T-helper 9 cell (primary cell): ENCODE data around the gene TOP3A.
"Not testable (repeated sequence)": the region's sequence is repeated elsewhere in the genome, so short reads cannot be mapped to it uniquely, and the experiment has no call there.

ENCODE experiments used
- DNase-seq: peaks from one replicate; pipeline ENCODE4 v3.0.0-alpha.2; 2020
- total RNA-seq, 2 donors: gene quantifications; one replicate each; lab custom pipeline; 2026; lab: John Stamatoyannopoulos, UW

The TOP3A gene
- 34.5 to 65.1 reads per million in 2 donors for total RNA-seq

- peak; percentile 96 for DNase-seq
These were observed at the start of gene TOP3A, which contains the start of gene SMCR8 for GRCh38 chr17:18314731-18315561. Gene TOP3A, minus strand, starts transcription at chr17:18314994. Its CDS starts 216 bp downstream, at chr17:18314778. Gene SMCR8, plus strand, starts transcription at chr17:18315293. Its CDS starts 497 bp downstream, at chr17:18315790.

DNA sequence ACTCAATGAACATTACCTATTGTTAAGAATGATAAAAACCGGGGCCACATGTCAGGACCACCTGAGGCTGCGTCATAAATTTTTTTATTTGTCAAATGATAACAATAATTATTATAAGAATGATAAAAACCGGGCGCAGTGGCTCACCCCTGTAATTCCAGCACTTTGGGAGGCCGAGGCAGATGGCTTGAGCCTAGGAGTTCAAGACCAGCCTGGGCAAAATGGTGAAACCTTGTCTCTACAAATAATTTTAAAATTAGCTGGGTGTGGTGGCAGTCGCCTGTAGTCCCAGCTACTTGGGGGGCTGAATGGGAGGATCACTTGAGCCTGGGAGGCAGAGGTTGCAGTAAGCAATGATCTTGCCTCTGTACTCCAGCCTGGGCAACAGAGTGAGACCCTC lies 49.4 kb upstream of the TOP3A start:
- no peak for DNase-seq

- DNase-seq, result peak; percentile 86
These were observed 48.6 kb upstream of the TOP3A start, which contains the start of gene SHMT1 for GRCh38 chr17:18363101-18364049. Gene SHMT1, minus strand, starts transcription at chr17:18363550. Its CDS starts 7,569 bp downstream, at chr17:18355981.

DNA sequence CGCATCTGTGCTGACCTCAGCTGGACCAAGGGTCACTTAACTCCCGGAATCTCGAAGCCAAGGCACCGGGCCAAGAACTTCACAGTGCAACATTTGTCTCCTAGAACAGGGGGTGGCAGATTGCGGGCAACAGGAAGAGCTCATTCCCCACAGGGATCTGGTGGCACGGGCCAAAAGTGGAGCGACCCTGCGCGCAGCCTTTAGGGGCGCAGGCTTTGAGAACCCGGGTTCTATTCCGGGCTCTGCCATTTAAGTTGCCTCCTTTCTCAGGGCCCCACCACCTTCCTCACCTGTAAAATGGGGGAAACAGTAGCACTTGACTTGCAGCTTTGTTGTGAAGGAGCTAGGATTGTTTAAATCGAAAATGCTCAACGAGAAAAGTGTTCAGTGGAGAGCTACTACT lies 47.9 kb upstream of the TOP3A start:
- DNase-seq, result no peak

- no peak for DNase-seq
These were observed 47.3 kb upstream of the TOP3A start for GRCh38 chr17:18361837-18362697.

DNA sequence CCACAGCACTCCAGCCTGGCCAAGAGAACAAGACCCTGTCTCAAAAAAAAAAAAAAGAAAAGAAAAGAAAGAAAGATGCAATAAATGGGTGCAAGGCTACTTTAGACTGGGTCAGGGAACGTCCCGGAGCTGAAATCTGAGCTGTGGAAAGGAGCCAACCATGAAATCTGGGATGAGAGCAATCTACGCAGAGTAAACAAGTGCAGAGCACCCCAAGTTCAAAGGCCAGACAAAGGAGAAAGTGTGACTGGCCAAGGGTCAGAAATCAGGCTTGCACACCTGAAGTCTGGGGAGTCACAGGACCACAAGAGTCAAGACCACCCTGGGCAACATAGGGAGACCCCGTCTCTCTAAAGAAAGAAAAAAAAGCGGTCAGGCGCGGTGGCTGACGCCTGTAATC lies 45.7 kb upstream of the TOP3A start:
- DNase-seq, result no peak

DNA sequence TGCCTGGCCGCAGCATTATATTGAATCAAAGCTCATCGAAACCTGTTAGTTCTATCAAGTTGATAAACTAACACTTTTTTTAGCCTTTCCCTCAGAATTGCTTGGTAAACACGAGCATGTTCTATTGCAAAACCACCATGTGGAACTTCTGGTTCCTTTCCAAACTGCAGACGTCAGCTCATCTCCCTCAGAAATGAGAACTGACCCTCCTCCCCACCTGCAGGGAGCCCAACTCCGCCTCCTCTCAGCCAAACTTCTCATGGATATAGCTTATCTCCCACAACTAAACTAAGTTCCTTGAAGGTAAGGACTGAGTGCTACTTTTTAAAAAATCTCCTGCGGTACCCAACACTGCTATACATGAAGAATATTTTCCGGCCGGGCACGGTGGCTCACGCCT lies 41.8 kb upstream of the TOP3A start:
- no peak for DNase-seq

- no peak for DNase-seq
These were observed 38.7 kb upstream of the TOP3A start for GRCh38 chr17:18353541-18353940.

- DNase-seq, result no peak
These were observed 29.2 kb upstream of the TOP3A start for GRCh38 chr17:18344021-18344420.

DNA sequence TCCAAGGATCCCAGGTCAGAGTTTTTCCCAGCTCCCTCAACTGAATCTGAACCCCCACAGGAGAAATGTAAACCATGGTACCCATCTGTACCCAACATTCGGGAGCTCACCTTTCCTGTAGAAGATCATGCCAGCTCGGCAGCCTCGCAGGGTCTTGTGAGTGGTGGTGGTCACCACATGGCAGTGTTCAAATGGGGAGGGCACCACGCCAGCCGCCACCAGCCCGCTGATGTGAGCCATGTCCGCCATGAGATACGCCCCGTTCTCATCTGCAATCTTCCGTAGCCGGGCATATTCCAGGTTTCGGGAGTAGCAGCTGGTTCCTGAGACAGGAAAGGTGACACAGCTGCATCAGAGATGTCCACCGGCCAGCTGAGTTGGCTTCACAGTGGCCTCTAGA lies 25.1 kb upstream of the TOP3A start:
- no peak for DNase-seq

DNA sequence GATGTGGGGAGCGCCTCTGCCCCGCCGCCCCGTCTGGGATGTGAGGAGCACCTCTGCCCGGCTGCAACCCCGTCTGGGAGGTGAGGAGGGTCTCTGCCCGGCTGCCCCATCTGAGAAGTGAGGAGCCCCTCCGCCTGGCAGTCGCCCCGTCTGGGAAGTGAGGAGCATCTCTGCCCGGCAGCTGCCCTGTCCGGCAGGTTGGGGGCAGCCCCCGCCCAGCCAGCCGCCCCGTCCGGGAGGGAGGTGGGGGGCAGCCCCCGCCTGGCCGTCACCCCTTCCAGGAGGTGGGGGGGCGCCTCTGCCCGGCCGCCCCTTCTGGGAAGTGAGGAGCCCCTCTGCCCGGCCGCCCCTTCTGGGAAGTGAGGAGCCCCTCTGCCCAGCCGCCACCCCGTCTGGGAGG lies 23.4 kb upstream of the TOP3A start:
- not testable (repeated sequence) for DNase-seq

DNA sequence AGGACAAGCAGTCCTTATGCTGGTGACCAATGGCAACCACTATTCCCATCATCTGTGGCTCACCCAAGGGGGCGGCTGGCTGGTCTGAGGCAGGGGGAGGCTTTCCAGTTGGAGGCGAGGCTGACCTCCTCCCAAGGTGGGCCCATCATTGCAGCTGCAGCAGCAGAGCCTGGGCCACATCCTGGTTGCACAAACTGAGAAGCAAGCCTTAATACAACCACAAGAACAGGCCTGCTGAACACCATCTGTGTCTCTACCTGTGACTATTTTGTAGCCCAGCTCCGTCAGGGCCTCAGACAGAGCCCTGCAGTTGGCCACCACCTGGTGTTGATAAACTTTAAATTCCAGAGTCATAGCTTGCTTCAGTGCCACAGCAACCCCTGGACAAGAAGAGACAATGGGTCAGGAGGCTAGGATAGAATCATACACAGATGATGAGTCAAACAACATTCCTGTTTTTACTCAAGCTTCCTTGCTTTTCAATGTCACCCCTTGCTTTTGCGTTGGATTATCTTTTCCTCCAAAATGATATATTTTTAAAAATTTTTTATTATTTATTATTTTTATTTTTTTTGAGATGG lies 18.2 kb upstream of the TOP3A start:
- no peak for DNase-seq

GRCh38 chr17:18331879-18332278 lies 17.1 kb upstream of the TOP3A start:
- no peak for DNase-seq

GRCh38 chr17:18328643-18329204 lies 13.9 kb upstream of the TOP3A start:
- no peak for DNase-seq

GRCh38 chr17:18327556-18327955 lies 12.8 kb upstream of the TOP3A start:
- DNase-seq, result no peak

- no peak for DNase-seq
These were observed 12.3 kb upstream of the TOP3A start for GRCh38 chr17:18327093-18327492.

DNA sequence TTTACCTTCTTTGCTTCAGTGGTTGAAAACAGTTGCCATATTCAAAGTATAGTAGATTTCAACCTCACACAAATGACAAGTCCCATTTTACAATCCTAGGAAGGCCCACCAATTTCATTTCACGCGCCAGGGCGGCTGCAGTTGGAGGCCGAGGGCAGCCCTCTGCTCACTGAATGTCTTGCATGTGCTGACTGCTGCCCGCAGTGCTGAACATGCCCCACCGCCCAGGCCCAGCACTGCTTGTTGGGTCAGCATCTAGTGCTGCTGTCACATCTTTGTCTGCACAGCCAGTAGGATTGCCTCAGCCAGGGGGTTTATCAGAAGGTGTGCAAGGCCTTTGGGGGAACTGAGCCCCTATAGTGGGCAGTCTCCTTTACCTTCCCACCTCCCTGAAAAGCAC lies 11.8 kb upstream of the TOP3A start:
- no peak for DNase-seq

DNA sequence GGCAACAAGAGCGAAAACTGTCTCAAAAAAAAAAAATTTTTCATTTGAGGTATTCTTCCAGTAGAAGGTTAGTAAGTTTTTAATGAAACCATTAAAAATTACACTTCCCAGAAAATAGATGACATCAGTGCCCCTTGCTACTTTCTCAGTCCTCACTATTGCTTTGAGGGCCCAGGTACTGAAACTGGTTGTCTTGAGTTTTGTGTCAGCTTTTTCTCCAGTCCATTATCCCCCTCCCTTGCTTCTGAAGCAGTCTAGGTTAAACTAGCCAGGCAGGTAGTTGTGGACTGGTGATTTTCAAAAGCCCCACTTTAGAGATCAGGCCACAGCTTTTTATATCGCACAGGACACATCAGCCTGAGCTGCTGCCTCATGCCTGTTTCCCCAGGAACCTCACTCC lies 11.2 kb upstream of the TOP3A start:
- no peak for DNase-seq

DNA sequence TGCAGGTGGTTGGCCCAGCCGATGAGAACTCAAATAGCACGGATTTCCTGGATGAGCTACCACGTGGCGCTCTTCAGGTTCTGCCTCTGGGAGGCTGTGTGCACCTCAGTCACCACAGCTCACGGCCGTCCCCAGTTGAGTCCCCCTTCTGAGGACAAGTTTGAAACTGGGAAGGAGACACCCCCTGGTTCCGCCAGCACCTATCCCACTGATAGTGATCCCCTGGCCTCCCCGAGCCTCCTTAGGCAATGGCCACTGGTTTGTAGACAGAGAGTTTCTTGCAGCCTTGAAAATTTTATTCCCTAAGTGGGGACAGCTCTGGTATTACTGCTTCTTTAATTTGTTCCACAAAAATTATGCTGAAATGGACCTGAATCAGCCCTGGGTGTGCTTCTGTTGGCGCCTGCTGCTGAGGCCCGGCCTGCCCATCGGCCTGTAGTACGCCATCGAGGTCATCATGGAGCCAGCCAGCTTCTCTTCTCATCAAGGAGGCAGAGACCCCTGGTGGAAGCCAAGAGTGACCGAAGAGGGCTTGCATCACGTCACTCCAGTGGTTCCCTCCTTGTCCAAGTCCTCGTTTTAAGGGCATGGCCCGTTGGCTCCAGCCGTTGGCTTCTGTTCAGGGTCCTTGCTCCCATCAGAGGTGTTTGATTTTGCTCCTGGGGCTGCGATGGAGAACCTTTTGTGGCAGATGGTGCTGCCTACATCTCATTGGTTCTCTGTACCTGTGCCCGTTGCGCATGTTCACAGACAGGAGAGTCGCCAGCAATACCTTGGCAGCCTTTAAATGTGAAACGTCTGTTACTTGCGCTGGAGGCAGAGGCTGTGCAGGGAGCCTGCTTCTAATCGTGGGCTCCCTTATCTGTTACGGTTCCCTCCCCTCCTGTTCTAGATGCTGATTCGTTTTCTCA lies 9.6 kb upstream of the TOP3A start:
- DNase-seq, result no peak

DNA sequence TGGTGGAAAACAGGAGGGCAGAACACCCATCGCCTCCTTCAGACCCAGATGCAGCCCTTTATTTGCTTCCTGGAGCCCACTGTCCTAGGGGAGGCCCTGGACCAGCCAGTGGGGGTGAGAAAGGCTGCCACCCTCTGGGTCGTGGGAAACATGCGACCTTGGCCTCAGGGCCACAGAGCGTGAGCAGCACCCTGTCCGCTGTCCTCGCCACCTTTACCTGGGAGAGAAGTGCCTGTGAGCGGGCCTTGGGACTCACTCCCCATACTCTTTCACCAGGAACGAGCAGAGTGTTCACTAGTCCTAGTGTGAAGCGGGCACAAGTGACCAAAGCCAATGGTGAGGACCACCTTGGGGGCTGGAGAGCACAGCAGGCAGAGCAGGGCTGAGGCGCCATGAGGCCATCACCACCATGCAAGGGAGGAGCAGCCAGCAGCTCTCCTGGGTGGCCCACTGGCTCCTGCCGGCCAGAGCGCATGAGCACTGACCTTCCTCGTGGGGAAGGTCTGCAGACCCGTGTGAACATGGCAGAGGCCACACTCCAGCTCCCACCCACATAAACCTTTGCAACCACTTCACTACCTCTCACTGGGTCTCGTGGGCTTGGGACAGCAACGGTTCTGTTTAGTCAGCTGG lies 8.8 kb upstream of the TOP3A start:
- DNase-seq, result no peak
